Neural progenitor cell (in vitro differentiated cells): ENCODE measurements around the gene TMEM243.

Experiments
- EZH2 ChIP-seq: fragments of 200-600 bp; sonication (generic); IDR thresholded peaks from 2 replicates; pipeline ENCODE4 v1.6.1; 2017; ENCODE audit warnings: antibody characterized with exemption, mild to moderate bottlenecking, moderate library complexity
- EZH2phosphoT487 ChIP-seq: fragments of 200-600 bp; sonication (generic); IDR thresholded peaks from 2 replicates; pipeline ENCODE4 v1.6.1; 2017; ENCODE audit warnings: antibody characterized with exemption
- TF ChIP-seq, protein P1 (sequence below): fragments of 200-600 bp; sonication (generic); IDR thresholded peaks from 2 replicates; pipeline ENCODE4 v1.5.1; 2017; ENCODE audit warnings: antibody characterized with exemption, mild to moderate bottlenecking

DNA sequence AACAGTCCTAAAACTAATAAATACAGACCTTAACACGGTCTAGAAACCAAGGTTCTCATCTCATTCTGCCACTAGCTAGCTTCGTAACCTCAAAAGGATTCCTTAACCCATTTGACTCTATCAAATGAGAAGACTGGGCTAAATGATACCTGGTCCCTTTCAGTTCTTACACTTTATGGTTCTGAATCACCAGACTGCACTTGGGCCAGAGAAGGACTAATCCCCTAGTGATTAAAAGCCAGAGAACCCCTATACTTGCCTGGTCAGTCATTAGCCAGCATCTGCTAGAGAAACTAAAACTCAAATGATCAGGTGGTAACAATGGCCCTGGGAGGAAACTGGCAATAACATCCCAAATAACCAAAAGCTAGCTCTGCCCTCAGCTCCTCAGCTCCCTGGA lies 16.8 kb downstream of the TMEM243 start:
- TF ChIP-seq, protein P1, sequence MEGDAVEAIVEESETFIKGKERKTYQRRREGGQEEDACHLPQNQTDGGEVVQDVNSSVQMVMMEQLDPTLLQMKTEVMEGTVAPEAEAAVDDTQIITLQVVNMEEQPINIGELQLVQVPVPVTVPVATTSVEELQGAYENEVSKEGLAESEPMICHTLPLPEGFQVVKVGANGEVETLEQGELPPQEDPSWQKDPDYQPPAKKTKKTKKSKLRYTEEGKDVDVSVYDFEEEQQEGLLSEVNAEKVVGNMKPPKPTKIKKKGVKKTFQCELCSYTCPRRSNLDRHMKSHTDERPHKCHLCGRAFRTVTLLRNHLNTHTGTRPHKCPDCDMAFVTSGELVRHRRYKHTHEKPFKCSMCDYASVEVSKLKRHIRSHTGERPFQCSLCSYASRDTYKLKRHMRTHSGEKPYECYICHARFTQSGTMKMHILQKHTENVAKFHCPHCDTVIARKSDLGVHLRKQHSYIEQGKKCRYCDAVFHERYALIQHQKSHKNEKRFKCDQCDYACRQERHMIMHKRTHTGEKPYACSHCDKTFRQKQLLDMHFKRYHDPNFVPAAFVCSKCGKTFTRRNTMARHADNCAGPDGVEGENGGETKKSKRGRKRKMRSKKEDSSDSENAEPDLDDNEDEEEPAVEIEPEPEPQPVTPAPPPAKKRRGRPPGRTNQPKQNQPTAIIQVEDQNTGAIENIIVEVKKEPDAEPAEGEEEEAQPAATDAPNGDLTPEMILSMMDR: no peak
- no peak for TF ChIP-seq EZH2
- TF ChIP-seq EZH2phosphoT487: no peak
